Measurements from ENCODE around the gene UBE2Q2.

DNA sequence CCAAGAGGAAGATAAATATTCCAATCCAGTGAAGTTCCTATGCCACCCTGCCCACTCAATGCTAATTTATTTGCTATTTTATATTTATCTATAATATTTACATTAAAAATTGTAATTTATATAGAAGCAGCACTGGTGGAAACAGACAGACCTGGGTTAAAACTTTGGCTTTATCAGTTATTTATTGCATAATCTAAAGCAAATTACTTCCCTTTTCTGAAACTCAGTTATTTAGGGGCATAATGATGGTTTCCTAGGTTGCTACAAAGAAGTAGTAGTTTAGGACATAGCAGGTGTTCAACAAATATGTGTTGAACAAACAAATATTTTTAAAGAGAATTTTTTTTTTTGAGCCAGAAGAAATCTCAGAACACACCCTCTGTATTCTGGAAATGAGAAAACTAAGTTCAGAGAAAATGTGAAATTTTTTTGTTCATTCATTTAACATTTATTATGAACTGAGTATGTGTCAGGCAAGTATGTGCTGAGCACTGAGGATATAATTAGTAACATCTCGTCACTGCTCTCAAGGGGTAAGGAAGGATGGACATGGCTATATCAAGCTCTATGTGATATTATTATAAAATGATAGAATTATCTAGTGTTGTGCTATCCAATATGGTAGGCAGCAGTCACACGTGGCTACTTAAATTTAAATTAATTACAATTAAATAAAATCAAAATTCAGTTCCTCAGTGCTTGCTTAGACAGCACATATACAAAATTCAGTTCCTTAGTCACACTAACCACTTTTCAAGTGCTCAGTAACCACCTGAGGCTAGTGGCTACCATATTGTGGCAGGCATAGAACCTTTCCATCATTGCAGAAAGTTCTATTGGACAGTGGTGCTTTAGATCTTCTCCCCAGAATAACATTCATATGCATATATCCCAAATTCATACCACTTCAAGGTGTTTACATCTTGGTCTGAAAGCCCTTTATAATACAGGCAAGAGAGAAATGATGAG is 7.0 kb upstream of the UBE2Q2 start:
- TF ChIP-seq HDGF (IDR thresholded peaks at IDR 0.05; ENCODE audit: borderline replicate concordance): no peak
- no peak for TF ChIP-seq FOXA1 (IDR thresholded peaks at IDR 0.05)
- TF ChIP-seq, protein P1, sequence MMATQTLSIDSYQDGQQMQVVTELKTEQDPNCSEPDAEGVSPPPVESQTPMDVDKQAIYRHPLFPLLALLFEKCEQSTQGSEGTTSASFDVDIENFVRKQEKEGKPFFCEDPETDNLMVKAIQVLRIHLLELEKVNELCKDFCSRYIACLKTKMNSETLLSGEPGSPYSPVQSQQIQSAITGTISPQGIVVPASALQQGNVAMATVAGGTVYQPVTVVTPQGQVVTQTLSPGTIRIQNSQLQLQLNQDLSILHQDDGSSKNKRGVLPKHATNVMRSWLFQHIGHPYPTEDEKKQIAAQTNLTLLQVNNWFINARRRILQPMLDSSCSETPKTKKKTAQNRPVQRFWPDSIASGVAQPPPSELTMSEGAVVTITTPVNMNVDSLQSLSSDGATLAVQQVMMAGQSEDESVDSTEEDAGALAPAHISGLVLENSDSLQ (IDR thresholded peaks at IDR 0.05): no peak
- no peak for TF ChIP-seq SUZ12 (IDR thresholded peaks at IDR 0.05)
- TF ChIP-seq CTBP1 (IDR thresholded peaks at IDR 0.05; ENCODE audit: borderline replicate concordance): no peak
- no peak for TF ChIP-seq FOXM1 (IDR thresholded peaks at IDR 0.05; ENCODE audit: borderline replicate concordance)
